WERI-Rb-1 (cell line): ENCODE results near the gene CASP9.

Experiments
- DNase-seq: peaks from one replicate; pipeline ENCODE4 v3.0.0-alpha.2; 2020
- H3K27ac ChIP-seq: fragments of 250-450 bp; sonication (Bioruptor Pico); 2 replicates; pipeline ENCODE4 v1.5.1; 2020; ENCODE audit warnings: mild to moderate bottlenecking, moderate library complexity
- H3K27me3 ChIP-seq: fragments of 250-450 bp; sonication (Bioruptor Pico); 2 replicates; pipeline ENCODE4 v1.5.1; 2021; ENCODE audit warnings: mild to moderate bottlenecking, low read depth, moderate library complexity; ENCODE audit not compliant: insufficient read depth, severe bottlenecking
- H3K36me3 ChIP-seq: fragments of 250-450 bp; sonication (Bioruptor Pico); 2 replicates; pipeline ENCODE4 v1.5.1; 2020; ENCODE audit warnings: mild to moderate bottlenecking, moderate library complexity
- H3K4me3 ChIP-seq: 2 replicates; pipeline ENCODE4 v1.5.1; 2011; ENCODE audit warnings: low read depth, mild to moderate bottlenecking, control low read depth, low read length
- H3K9me3 ChIP-seq: fragments of 250-450 bp; sonication (Bioruptor Pico); 2 replicates; pipeline ENCODE4 v1.5.1; 2021; ENCODE audit warnings: mild to moderate bottlenecking, moderate library complexity; ENCODE audit not compliant: severe bottlenecking
- TF ChIP-seq, protein P1 (sequence below): IDR thresholded peaks from 2 replicates; pipeline ENCODE4 v1.5.1; 2011; ENCODE audit warnings: low read depth, mild to moderate bottlenecking, control low read depth, inconsistent platforms, low read length

CASP9 gene

DNA sequence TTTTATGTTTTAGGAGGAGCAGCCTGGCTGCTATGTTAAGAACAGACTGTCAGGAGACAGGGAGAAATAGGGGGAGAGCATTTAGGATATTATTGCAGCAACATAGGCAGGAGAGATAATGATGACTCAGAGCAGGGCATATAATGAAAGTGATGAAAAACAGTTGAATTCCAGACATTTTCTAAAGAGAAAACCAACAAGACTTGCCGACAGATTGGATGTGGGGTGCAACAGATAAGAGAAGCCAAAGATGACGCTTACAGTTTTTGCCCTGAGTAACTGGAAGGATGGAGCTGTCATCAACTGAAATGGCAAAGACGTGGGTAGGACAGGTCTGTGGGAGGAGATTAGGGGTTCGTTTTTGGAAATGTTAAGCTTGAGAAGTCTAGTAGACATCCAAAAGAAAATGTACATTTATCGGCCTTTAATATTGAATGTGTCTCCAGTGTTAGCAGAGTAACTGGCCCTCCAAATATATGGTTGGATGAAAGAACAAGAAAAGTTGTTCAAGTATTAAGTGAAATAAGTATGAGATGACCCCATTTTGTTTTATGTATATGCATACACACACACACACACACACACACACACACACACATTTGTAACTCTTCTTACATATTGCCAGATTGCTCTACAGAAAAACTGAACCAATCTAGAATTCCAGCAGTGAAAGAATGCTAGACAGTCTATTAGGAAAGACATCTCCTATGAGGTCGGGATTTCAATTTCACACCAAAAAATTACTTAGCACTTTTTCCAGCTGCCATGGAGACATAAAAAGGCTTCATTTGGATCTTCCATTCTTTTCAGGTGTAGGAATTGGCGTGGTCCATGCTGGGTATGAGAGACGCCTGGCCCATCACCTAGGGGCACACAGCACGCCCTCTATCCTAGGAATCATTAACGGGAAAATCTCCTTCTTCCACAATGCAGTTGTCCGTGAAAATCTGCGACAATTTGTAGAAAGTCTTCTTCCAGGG, 19.9 kb upstream of the CASP9 start:
- Histone ChIP-seq H3K27ac (no peak overlapping the region), H3K9me3 (no peaks in the 10 kb centered on the region), H3K4me3 (no peak overlapping the region), H3K27me3 (no peaks in the 10 kb centered on the region), H3K36me3 (peaks cover 53% of the 10 kb centered on the region)
- TF ChIP-seq, protein P1, sequence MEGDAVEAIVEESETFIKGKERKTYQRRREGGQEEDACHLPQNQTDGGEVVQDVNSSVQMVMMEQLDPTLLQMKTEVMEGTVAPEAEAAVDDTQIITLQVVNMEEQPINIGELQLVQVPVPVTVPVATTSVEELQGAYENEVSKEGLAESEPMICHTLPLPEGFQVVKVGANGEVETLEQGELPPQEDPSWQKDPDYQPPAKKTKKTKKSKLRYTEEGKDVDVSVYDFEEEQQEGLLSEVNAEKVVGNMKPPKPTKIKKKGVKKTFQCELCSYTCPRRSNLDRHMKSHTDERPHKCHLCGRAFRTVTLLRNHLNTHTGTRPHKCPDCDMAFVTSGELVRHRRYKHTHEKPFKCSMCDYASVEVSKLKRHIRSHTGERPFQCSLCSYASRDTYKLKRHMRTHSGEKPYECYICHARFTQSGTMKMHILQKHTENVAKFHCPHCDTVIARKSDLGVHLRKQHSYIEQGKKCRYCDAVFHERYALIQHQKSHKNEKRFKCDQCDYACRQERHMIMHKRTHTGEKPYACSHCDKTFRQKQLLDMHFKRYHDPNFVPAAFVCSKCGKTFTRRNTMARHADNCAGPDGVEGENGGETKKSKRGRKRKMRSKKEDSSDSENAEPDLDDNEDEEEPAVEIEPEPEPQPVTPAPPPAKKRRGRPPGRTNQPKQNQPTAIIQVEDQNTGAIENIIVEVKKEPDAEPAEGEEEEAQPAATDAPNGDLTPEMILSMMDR, result no peak
- DNase-seq, result no peak

DNA sequence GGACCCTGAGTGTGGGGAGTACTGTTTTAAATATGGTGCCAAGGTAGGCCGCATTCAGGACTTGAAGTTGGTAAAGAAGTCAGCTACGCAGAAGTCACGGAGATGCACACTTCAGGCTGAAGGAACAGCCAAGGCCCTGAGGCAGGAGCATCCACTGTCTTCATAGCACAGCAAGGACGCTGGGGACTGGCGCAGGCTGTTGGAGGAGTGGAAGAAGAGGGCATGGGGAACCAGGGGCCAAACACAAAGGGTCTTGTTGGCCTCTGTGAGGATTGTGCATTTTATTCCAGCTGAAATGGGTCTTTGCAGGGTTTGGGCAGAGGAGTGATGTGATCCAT, 19.2 kb upstream of the CASP9 start:
- Histone ChIP-seq H3K27ac (no peak overlapping the region), H3K4me3 (no peak overlapping the region), H3K27me3 (no peaks in the 10 kb centered on the region), H3K36me3 (peaks cover 55% of the 10 kb centered on the region), H3K9me3 (no peaks in the 10 kb centered on the region)
- no peak for DNase-seq
- TF ChIP-seq, protein P1, result no peak

DNA sequence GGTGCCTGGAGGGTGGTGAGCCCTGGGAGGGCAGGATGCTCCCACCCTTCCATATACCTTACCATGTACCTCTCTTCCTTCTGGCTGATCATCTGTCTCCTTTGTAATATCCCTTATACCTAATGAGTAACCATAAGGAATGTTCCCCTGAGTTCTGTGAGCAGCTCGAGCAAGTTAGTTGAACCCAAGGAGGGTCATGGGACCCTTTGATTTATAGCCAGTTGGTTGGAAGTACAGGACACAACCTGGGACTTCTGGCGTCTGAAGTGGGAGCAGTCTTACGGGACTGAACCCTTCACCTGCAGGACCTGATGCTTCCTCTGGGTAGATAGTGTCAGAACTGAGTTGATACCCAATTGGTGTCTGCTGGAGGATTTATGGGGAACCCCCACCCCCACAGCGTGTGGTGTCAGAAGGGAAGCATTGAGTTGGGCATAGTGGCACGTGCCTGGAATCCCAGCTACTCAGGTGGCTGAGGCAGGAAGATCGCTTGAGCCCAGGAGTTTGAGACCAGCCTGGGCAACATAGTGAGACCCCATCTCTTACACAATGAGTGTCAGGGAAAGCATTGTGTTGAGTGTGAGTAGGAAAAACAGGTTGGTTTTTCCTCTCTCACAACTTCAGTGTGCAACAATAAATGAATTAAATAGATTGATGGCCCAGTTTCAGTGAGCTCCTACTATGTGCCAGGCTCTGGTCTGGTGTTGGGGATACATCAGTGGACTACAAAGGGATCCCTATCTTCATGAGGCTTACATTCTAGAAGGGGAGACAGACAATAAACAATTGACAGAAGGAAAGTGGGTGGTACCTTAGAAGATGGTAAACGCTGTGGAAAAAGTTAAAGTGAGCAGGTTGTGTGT, 18.6 kb upstream of the CASP9 start:
- no peak for DNase-seq
- Histone ChIP-seq H3K4me3 (no peak overlapping the region), H3K9me3 (no peaks in the 10 kb centered on the region), H3K27ac (no peak overlapping the region), H3K36me3 (peaks cover 52% of the 10 kb centered on the region), H3K27me3 (no peaks in the 10 kb centered on the region)
- TF ChIP-seq, protein P1, result no peak

DNA sequence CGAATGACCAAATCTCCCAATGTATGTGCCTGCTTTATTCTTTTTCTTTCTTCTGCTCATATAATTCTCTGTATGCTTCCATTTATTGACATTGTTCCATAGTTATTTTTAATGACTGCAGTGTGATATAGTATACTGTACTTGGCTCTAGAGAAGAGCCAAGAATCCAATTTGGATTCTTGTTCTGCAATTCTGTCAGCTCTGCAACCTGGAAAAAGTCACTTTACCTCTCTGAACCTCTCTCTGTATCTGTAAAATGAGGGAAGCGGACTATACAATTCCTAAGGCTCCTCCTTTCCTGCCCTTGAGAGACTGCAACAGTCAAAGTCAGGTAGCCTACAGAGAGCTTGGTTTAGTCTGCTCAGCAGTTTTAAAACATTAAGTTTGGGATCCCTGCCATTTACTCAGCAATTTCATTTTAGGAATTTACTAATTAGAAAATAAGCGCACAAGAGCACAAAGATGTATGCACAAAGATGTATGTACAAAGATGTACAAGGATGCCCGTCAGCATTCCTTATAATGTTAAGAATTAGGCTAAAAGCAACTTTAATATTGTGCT, 17.3 kb upstream of the CASP9 start:
- DNase-seq, result no peak
- TF ChIP-seq, protein P1, result no peak
- Histone ChIP-seq H3K36me3 (peaks cover 62% of the 10 kb centered on the region), H3K27me3 (no peaks in the 10 kb centered on the region), H3K4me3 (no peak overlapping the region), H3K9me3 (no peaks in the 10 kb centered on the region), H3K27ac (no peak overlapping the region)

- TF ChIP-seq, protein P1, result no peak
- H3K36me3 ChIP-seq, result peaks cover 63% of the 10 kb centered on the region
- H3K4me3 ChIP-seq, result no peak overlapping the region
- no peak for DNase-seq
- H3K27ac ChIP-seq, result no peak overlapping the region
- no peaks in the 10 kb centered on the region for H3K27me3 ChIP-seq
- H3K9me3 ChIP-seq, result no peaks in the 10 kb centered on the region
Measured at GRCh38 chr1:15540186-15540585, 16.2 kb upstream of the CASP9 start.
